PC-9 (cell line): ENCODE results near the gene HEBP2. TPM values are rescaled to one million over a fixed set of nuclear protein-coding genes. Genes with fewer than 3 reads are reported as not detected.

Experiments
- BruUV-seq: library from RNA; stranded (reverse); fragments of 400-500 nt; replicated peaks from 2 replicates; lab custom pipeline; 2021; lab: Mats Ljungman, UMichigan
- CTCF ChIA-PET: fragments of 300-600 bp; sonication (Branson Sonifier 250); formaldehyde crosslinking; loops from one replicate; lab custom pipeline; 2022; ENCODE audit warnings: antibody characterized with exemption; lab: Charles Lee
- POLR2A ChIA-PET: fragments of 300-600 bp; sonication (Branson Sonifier 250); formaldehyde crosslinking; loops from one replicate; lab custom pipeline; 2022; ENCODE audit warnings: antibody characterized with exemption; ENCODE audit not compliant: unreplicated experiment; lab: Charles Lee
- DNase-seq, 2 experiments: peaks; one replicate each; pipeline versions ENCODE4 v3.0.0 to v3.0.0-alpha.2; 2015 to 2022; ENCODE audit warnings: mixed read lengths in 1 of 2
- H2AFZ ChIP-seq: fragments of 200-600 bp; sonication (generic); 2 replicates; pipeline ENCODE4 v1.8.1; 2017; ENCODE audit warnings: antibody characterized with exemption
- H3F3A ChIP-seq: fragments of 200-600 bp; sonication (generic); 2 replicates; pipeline ENCODE4 v1.8.1; 2017; ENCODE audit warnings: antibody characterized with exemption, mild to moderate bottlenecking, low read depth; ENCODE audit not compliant: insufficient read depth
- H3K27ac ChIP-seq: fragments of 200-600 bp; sonication (generic); 2 replicates; pipeline ENCODE4 v1.6.1; 2016; ENCODE audit warnings: mixed run types
- H3K27me3 ChIP-seq: fragments of 200-600 bp; sonication (generic); 2 replicates; pipeline ENCODE4 v1.6.1; 2016; ENCODE audit warnings: low read depth, mixed run types; ENCODE audit not compliant: insufficient read depth
- H3K36me3 ChIP-seq: fragments of 200-600 bp; sonication (generic); 2 replicates; pipeline ENCODE4 v1.6.1; 2016; ENCODE audit warnings: low read depth, mixed run types
- H3K4me1 ChIP-seq: fragments of 200-600 bp; sonication (generic); replicated peaks from 2 replicates; pipeline ENCODE4 v1.6.1; 2016; ENCODE audit warnings: mixed run types; ENCODE audit not compliant: insufficient read depth
- H3K4me2 ChIP-seq: fragments of 200-600 bp; sonication (generic); 2 replicates; pipeline ENCODE4 v1.6.1; 2017; ENCODE audit warnings: mixed run types
- H3K4me3 ChIP-seq: fragments of 200-600 bp; sonication (generic); 2 replicates; pipeline ENCODE4 v1.6.1; 2016; ENCODE audit warnings: mixed run types
- H3K79me2 ChIP-seq: fragments of 200-600 bp; sonication (generic); 2 replicates; pipeline ENCODE4 v1.6.1; 2017; ENCODE audit warnings: low read depth, mixed run types
- H3K9me2 ChIP-seq: fragments of 200-600 bp; sonication (generic); 2 replicates; pipeline ENCODE4 v1.8.1; 2017; ENCODE audit warnings: mild to moderate bottlenecking; ENCODE audit not compliant: insufficient read depth
- H3K9me3 ChIP-seq: fragments of 200-600 bp; sonication (generic); 2 replicates; pipeline ENCODE4 v1.8.1; 2016; ENCODE audit warnings: low read depth; ENCODE audit not compliant: insufficient read depth
- H4K20me1 ChIP-seq: fragments of 200-600 bp; sonication (generic); 2 replicates; pipeline ENCODE4 v1.8.1; 2017; ENCODE audit not compliant: insufficient read depth
- CTCF ChIP-seq: fragments of 200-600 bp; sonication (generic); conservative IDR thresholded peaks from 2 replicates; pipeline ENCODE4 v1.6.1; 2017; ENCODE audit warnings: mixed run types, antibody characterized with exemption, mild to moderate bottlenecking, moderate library complexity
- EZH2 ChIP-seq: fragments of 200-600 bp; sonication (generic); IDR thresholded peaks from 2 replicates; pipeline ENCODE4 v1.8.0; 2017; ENCODE audit warnings: antibody characterized with exemption, low read depth
- intact Hi-C: fragments of 100-400 bp; cut with micrococcal nuclease; formaldehyde crosslinking; loops from one replicate; pipeline ENCODE4 v1.10.0; 2022; ENCODE audit not compliant: unreplicated experiment
- total RNA-seq: library from RNA; stranded (reverse); gene quantifications from 2 replicates; pipeline ENCODE4 v1.2.3, GENCODE V29; 2021

HEBP2 gene
- total RNA-seq, 1 experiment from 2014 or later = 41.0 TPM

DNA sequence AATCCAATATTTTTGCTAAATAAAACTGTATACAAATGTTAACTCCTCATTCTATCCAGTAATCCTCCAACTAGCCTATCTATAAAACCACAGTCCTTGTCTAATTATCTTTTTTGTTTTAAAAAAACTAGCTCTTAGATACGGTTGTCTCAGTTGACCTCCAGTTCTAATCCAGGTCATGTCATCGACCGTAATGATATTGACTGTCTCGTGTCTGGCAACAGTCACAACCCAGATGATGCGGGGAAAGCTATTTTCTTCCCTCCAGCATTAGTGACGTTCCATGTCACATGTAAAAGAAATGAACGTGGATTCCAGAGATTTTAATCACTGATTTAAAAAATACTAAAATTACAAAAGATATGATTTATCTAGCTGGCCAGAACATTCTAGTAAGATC is 35.5 kb downstream of the HEBP2 start:
- no peak for DNase-seq
- no TSS peak for BruUV-seq
- intact Hi-C loops = no loop called here

GRCh38 chr6:138440296-138440695 is 36.3 kb downstream of the HEBP2 start:
- Histone ChIP-seq H3K79me2 (no peaks in the 10 kb centered on the region), H3K27me3 (no peaks in the 10 kb centered on the region), H2AFZ (no peak overlapping the region), H3F3A (no peaks in the 10 kb centered on the region), H3K4me2 (no peak overlapping the region), H3K9me3 (peaks cover 5% of the 10 kb centered on the region; the same call in 1 of the 2 replicates), H3K4me3 (no peak overlapping the region), H3K27ac (no peak overlapping the region), H3K4me1 (no peaks in the 10 kb centered on the region), H4K20me1 (no peaks in the 10 kb centered on the region), H3K36me3 (peaks cover 7% of the 10 kb centered on the region; the same call in 1 of the 2 replicates), H3K9me2 (no peaks in the 10 kb centered on the region)
- POLR2A ChIA-PET = no interaction called here
- no peak for DNase-seq
- BruUV-seq = no TSS peak
- intact Hi-C loops = no loop called here
- TF ChIP-seq CTCF (no peak), EZH2 (no peak)
- CTCF ChIA-PET = no interaction called here

More for the DNA sequence above, 35.5 kb downstream of the HEBP2 start:
- H3K4me2 ChIP-seq = no peak overlapping the region
- H3K9me3 ChIP-seq = peaks cover 3% of the 10 kb centered on the region; the same call in 1 of the 2 replicates
- peaks cover 3% of the 10 kb centered on the region; the same call in 1 of the 2 replicates for H3K36me3 ChIP-seq
- H3F3A ChIP-seq = no peaks in the 10 kb centered on the region
- no peak for TF ChIP-seq EZH2
- TF ChIP-seq CTCF = no peak
- H3K27me3 ChIP-seq = no peaks in the 10 kb centered on the region
- ChIA-PET POLR2A (no interaction called here), CTCF (no interaction called here)
- no peak overlapping the region for H3K27ac ChIP-seq
- H3K79me2 ChIP-seq = no peaks in the 10 kb centered on the region
- H2AFZ ChIP-seq = no peak overlapping the region
- no peaks in the 10 kb centered on the region for H3K9me2 ChIP-seq
- no peaks in the 10 kb centered on the region for H4K20me1 ChIP-seq
- no peaks in the 10 kb centered on the region for H3K4me1 ChIP-seq
- H3K4me3 ChIP-seq = no peak overlapping the region

DNA sequence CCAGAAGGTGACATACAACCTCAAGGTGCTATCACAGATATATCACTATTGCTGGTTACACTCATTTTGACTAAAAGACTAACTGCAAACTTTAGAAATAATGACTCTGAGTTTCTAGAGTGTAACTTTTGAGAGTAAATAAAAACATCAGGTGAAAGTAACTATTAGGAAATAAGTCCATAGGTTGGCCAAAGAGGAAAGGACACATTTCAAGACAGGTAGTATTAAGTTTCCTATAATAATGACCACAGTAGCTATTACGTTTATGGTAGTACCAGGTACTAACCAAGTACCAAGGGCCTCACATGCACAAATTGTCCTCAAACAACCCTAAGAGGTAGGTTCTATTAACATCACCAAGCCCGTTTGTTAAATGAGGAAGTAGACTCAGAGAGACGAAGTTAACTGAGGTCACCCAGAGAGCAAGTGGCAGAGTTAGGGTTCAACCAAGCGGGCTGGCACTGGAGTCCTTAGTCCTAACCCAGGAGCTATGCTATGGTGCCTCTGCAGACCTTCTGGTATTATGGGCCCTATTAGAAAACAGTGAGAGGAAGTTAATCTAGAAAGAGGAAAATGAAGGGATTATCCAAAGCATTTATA is 36.8 kb downstream of the HEBP2 start:
- intact Hi-C loops = no loop called here
- no TSS peak for BruUV-seq
- POLR2A ChIA-PET = no interaction called here
- no peak overlapping the region for H3K4me3 ChIP-seq
- peaks cover 5% of the 10 kb centered on the region; the same call in 1 of the 2 replicates for H3K9me3 ChIP-seq
- peaks cover 10% of the 10 kb centered on the region; the same call in 1 of the 2 replicates for H3K36me3 ChIP-seq
- no peak overlapping the region for H3K4me2 ChIP-seq
- TF ChIP-seq EZH2 (no peak), CTCF (no peak)
- H3F3A ChIP-seq = no peaks in the 10 kb centered on the region
- H3K79me2 ChIP-seq = no peaks in the 10 kb centered on the region
- no peak overlapping the region for H2AFZ ChIP-seq
- no peaks in the 10 kb centered on the region for H4K20me1 ChIP-seq
- H3K4me1 ChIP-seq = no peaks in the 10 kb centered on the region
- H3K27ac ChIP-seq = no peak overlapping the region
- CTCF ChIA-PET = interaction anchor here (0.5 kb wide), 1 partner anchor 8 kb away, joined by 5 read pairs; no protein-coding TSS in a partner anchor
- H3K27me3 ChIP-seq = no peaks in the 10 kb centered on the region
- no peak for DNase-seq
- no peaks in the 10 kb centered on the region for H3K9me2 ChIP-seq
